LNCAP (cell line): Measurements from ENCODE around the gene WNT11.

Experiments used
- TF ChIP-seq, protein P1 (sequence below): fragments of 450-650 bp; IDR thresholded peaks from 2 replicates; pipeline ENCODE4 v1.5.1; 2017; ENCODE audit warnings: mild to moderate bottlenecking

The WNT11 gene

DNA sequence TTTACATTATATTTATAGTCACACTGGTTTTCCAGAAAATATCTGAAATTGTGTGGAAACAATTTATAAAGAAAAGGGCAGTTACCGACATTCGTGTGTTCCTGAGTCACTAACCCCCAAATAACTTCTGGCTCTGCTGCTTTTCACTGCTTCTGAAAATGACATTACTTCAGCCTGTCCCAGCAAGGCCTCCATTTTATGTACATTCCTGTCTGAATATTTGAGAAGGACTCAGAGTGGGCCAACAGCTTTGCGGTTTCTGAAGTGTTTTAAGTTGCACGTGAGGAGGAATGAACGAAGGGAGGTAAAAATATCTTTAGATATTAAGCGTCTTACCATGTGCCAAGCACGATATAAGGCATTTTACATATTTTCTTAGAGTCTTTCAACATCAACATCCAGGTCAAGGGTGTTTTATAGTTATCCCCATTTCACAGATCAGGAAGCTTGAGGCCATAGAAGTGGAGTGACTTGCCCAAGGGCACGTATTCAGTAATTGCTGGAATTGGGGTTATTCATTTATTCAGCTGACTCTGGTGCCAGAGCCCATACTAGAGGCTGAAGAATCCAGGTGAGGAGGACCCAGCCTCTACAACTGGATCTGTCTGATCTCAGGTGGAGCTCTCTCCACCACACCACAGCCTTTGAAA, 30.8 kb upstream of the WNT11 start:
- TF ChIP-seq, protein P1, sequence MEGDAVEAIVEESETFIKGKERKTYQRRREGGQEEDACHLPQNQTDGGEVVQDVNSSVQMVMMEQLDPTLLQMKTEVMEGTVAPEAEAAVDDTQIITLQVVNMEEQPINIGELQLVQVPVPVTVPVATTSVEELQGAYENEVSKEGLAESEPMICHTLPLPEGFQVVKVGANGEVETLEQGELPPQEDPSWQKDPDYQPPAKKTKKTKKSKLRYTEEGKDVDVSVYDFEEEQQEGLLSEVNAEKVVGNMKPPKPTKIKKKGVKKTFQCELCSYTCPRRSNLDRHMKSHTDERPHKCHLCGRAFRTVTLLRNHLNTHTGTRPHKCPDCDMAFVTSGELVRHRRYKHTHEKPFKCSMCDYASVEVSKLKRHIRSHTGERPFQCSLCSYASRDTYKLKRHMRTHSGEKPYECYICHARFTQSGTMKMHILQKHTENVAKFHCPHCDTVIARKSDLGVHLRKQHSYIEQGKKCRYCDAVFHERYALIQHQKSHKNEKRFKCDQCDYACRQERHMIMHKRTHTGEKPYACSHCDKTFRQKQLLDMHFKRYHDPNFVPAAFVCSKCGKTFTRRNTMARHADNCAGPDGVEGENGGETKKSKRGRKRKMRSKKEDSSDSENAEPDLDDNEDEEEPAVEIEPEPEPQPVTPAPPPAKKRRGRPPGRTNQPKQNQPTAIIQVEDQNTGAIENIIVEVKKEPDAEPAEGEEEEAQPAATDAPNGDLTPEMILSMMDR = no peak

DNA sequence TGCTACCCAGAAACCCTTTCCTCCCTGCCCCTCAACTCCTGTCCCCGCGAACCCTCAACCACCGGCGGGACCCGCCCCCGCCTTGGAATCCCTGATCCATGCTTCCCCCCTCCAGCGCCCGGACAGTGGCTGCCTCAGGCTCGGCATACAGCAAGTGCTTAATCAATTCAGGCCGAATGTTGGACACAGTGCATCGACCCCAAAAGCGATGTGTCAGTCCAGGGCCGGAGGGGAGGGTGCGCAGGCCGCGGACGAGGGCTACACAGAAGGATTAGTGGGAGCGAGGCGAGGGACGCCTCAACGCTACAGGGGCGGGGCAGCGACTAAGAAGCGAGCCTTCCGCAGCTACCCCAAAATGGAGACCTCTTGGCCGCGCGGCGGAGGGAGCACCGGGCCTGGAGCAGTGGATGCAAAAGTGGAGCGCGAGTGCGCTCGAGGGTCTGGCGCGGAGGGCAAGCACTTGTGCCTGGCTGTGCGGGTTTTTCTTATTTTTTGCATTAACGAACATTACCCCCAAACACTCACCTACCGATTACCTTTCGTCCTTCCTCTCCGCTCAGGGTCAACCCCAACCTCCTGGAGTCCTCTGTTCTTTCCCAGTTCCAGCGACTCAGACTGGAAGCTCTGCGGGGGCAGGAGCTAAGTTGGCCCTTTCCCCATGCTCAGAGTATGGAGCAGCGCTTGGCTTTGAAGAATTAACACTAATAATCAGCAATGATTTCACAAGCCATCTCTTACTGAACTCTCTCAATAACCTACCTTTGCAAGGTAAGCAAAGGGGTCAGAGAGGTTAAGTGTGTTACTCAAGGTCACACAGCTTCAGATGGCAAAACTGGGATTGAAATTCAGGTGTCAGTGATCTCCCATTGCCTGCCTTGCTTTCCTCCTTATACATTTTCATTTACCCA, 30.0 kb upstream of the WNT11 start:
- TF ChIP-seq, protein P1 = no peak

DNA sequence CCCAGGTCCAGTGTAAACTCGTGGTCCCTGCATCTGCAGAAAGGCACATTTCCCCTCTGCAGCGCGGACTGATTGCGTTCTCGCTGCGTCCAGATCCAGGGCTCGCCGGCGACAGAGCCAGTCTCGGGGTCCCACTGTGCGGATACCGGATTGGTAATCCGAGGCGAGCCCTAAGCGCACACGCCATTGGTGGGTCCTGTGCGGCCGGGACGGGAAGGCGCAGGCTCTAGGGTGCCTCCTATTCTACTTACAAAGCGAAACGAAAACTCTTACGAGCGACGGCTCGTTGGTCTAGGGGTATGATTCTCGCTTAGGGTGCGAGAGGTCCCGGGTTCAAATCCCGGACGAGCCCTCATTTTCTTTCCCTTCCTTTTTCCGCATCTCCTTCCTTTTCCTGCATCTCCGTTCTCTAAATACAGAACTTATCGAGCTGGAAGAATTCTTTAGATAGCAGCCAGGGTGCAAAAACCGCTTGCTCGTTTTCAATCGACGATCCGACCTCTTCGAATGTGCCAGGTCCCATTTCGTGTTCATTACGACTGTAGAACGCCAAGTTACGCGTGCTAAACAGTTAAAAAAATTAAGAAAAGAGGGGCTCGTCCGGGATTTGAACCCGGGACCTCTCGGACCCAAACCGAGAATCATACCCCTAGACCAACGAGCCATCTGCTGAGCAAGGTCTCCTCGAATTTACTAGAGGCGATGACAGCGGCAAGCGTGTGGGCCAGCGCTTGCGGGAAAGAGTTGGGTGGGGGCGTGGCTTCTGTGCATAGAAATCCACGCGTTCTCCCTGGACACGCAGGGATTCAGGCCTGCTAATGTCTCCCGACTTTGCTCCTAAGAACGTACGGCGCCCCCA, 29.2 kb upstream of the WNT11 start:
- TF ChIP-seq, protein P1 = no peak

DNA sequence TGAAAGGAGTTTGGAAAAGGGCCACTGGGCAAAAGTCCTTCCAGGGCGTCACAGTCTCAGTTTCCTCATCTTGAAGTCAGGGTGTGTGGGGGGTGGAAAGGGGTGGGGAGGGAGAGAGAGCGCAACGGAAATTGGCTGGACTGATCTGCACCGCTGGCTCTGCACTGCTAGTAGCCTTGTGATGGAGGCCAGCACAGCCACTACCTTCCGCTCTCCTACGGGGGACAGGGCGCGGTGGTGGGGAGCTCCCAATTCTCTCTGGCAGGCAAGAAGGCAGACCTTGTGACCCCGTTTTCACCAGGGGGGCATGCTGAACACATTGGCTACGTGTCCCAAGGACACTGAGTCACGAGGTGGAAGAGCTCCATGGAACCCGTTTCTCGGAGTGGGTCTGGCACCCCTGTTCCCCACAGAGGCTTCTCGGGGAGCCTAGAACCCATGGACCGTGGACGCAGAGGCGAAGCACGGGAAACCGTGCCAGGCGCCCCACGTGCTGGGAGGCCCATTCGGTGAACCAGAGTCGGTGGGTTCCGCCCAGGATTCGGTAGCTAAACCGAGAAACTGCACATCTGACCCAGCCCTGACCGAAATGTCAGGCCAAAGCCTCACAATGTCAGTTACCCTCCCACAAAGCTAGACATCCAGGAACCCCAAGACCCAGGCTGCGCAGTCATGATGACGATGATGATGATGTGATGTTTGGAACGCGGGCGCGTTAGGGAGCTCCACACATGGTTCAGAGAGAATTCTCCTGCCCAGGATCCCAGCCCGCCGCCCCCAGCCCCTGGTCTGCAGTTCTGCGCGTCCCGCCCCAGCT, 28.3 kb upstream of the WNT11 start:
- TF ChIP-seq, protein P1 = no peak

DNA sequence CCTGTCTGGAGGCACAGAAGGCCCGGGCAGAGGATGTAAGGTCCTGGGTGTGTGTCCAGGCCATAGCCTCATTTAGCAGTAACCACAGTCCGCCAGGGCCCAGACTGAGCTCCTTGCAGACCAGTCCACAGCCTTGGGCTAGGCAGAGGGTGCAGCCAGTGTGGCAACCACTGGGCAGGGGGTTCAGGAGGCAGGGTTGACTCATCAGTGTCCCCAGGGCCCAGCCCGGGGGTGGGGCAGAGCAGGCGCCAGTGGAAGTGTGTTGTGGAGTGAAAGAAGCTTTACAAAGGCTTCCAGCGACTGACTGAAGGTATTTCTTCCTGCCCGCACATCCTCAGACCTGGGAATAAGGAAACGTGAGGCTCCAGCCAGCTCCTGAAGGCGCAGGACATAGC, 27.7 kb upstream of the WNT11 start:
- TF ChIP-seq, protein P1 = no peak

DNA sequence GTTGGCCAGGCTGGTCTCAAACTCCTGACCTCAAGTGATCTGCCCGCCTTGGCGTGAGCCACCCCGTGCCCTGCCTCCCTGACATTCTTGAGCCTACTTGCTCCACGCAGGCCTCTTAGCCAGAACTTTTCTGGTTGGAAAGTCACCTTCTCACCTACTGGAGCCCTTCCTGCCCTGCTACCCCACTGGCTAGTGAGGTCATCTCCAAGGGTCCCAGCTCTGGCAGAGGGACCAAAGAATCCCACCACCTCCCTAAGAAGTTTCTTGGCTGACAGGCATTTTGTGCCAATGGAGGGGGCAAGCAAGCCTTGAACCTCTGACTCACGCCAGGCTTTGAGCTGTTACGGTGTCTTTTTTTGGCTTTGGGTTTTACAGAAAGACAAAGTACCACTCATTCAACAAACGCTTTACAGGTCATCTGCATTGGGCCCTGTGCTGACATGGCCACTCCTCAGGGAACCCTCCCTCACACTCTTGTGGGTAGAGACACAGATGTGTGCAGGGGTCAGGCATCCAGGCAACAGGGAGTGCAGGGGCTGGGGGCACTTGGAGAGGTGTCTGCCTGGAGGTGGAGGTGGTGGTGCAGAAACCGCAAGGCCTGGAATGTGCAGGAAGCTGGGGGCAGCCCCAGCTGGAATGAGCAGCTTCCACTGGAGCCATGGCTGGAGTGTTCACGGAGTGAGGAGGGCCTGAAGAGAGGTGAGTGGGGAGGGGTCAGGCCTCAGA, 27.1 kb upstream of the WNT11 start:
- TF ChIP-seq, protein P1 = no peak
